ENCODE data around the gene LOXL1. TPM values are rescaled to one million over a fixed set of nuclear protein-coding genes. Genes with fewer than 3 reads are reported as not detected.

Gene LOXL1
- total RNA-seq, 1 donor from 2014 or later: 129 TPM

DNA sequence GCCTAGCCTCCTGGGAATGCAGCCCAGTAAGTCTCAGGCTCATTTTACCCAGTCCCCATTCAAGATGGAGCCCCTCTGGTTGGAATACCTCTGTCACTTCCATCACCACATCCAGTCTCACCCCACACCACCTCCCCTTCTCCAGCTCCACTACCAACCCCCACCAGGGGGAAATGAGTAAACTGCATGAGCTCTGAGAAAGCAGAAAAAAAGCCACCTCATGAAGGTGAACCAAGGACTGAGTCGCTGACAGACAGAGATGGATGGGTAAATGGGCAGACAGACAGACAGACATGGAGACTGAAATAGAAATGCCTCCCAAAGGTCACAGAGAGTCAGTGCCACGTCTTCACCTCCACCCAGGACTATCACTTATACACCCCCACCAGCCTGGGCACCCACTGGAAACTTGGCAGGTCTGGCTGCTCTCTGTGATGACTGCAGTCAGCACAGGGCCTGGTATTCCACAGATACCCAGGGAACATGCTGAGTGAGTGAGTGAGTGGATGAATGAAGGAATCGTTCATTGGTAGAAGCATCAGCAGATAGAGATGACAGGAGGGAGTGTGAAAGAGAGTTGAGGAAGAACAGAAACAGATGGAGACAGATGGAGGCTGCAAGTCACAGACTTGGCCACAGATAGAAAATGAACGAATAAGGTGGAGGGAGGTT, 4.9 kb upstream of the LOXL1 start:
- DNase-seq (ENCODE audit: low read depth): no peak

DNA sequence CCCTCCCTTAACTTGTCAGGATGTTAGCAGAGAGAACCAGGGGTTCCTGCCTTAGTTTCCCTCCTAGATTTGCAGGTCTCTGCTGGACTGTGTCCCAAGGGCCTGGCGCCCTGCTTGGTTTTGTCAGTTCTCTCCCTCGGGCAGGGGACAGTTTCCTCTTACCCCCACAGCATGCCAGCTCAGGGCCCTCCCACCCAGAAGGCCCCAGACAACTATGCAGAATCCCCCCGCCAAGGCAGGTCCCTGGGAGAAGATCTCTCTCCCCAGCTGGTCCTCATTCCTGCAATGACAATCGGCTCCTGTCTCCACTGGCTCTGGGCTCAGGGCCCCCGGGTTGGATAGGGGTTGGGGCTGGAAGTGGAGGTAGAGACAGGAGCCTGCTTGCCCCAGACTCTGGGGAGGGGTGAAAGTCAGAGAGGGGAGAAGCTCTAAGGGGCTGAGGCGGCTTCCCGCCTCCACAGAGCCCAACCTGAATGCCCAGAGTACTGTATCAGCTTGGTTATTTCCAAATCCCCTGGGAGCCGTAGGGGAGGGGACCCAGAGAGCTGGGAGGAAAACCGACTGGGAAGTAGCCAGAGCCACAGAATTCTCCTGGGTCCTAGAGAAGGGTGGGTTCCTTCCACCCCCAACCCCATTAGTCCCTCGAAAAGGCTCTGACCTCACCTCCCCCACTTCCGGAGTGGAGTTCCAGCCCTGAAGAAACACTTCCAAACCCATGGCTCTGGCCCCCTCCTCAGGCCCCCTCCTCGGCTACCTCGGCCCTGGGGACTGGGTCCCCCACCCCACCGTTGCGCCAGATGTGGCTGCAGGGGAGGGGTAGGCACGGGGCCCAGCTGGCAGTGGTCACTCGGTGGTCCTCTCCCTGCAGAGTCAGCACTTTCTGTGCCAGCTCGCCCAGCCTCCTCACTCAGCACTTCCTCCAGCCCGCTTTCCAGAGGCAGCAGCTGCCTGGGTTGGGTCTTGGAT, 3.8 kb upstream of the LOXL1 start:
- DNase-seq (ENCODE audit: low read depth): peak; percentile 80

DNA sequence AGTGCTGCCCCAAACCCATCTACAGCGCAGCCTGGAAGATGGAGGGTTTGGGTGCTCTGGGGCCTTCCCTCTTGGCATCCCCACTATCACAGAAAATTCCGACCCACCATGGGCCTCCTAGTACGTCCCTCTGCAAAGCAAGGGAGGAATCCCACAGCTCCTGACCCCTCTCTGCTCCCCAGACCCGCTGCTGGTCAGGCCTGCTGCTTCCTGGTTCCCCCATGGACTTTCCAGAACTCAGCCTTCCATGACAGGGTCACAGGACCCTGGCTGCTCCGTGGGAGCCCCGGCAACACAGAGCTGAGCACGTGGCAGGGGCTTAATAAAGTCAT, 3.1 kb upstream of the LOXL1 start:
- no peak for DNase-seq (ENCODE audit: low read depth)

GRCh38 chr15:73923488-73924164, 2.6 kb upstream of the LOXL1 start:
- DNase-seq (ENCODE audit: low read depth): no peak

- peak; percentile 83 for DNase-seq (ENCODE audit: low read depth)
Observed at GRCh38 chr15:73924171-73924921, 1.9 kb upstream of the LOXL1 start.

DNA sequence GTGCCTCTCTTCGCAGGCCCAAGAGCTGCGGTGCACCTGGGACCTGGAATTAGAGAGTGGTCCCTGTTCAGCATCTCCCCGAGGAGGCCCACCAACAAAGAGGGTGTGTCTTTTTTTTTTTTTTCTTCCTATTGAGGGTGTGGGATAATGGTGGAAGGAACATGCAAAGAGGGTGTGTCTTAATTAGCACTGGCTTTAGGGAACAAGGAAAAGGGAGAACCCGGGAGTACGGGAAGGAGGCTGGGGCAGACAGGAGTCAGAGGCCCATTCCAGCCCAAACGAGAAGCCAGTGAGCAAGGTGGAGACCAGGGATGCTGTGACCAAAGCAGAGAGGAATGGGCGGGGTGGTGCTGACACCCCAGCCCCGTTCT, 429 bp upstream of the LOXL1 start:
- DNase-seq (ENCODE audit: low read depth): no peak

- DNase-seq (ENCODE audit: low read depth): peak; percentile 77
Observed at GRCh38 chr15:73927003-73927475, 777 bp downstream of the LOXL1 start.

DNA sequence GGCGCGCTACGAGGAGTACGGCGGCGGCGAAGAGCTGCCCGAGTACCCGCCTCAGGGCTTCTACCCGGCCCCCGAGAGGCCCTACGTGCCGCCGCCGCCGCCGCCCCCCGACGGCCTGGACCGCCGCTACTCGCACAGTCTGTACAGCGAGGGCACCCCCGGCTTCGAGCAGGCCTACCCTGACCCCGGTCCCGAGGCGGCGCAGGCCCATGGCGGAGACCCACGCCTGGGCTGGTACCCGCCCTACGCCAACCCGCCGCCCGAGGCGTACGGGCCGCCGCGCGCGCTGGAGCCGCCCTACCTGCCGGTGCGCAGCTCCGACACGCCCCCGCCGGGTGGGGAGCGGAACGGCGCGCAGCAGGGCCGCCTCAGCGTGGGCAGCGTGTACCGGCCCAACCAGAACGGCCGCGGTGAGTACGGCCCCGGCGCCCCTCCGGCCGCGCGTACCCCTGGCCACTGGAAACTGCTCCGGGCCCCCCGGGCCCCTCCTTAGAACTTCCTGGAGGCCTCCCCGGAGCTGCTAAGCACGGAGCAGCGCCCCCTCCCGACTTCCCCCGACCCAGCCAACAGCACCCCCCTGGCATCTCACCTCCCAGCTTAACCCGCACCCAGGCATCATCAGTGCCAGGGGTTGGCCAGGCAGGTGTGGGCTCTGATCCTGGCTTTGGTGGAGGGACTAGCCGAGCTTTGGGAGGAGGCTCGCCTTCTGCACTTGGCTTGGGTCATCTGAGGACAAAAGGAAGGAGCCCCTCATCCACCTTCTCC, 1.4 kb downstream of the LOXL1 start:
- DNase-seq (ENCODE audit: low read depth): peak; percentile 65

GRCh38 chr15:73928241-73928579, 1.9 kb downstream of the LOXL1 start:
- peak; percentile 28 for DNase-seq (ENCODE audit: low read depth)

DNA sequence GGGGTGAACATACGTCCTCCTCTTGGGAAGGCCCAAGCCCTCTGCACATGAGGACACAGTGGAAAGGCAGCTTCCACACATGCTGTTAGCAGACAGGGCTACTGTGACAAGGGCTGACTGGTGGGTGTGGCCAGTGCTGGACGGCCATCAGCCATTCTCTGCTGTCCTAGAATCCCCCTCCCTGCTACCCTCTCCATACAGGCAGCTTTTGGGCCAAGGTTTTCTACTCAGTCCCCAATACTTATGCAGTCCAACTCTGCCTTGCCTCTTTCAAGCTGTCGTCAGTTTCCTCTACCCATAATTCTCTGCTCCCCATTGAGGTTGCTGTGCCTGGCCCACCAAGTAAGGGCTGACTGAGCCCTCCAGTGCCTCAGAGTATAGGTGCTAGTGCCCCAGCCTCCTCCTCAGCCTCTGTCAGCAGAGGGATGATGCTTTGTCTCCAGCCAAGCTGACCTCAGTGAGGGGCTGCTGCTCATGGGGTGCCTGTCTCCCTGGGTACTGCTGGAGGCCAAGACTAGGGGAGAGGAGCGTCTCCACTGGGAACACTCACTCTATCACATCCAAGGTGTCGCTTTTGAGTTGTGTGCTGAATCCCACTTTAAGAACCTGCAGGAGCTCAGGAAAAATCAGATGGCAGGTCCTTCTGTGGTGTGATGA, 2.8 kb downstream of the LOXL1 start:
- DNase-seq (ENCODE audit: low read depth): peak; percentile 50

- DNase-seq (ENCODE audit: low read depth): peak; percentile 76
Observed at GRCh38 chr15:73930371-73930770, 4.1 kb downstream of the LOXL1 start.

DNA sequence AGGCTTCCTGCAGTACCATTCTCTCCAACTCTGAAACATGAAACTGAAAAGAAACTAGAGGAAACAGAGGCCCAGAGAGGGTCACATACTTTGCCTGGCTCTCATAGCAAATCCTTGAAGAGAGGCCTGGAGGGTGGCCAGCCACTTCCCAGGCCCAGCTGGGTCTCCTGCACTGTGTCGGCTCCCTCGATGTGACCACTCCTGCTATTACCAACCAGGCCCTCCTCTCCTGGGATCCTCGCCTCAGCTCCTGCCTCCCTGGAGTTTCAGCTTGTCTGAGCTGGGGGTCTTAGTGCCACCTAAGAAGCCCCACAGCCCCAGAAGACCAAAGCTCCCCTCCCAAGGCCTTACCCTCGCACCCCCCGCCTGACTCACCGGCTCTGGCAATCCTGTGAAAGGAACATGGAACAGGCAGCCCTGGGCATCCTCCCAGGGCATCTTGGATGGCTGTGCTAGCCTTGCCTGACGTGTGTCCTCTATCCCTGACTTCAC, 4.6 kb downstream of the LOXL1 start:
- DNase-seq (ENCODE audit: low read depth): peak; percentile 53

DNA sequence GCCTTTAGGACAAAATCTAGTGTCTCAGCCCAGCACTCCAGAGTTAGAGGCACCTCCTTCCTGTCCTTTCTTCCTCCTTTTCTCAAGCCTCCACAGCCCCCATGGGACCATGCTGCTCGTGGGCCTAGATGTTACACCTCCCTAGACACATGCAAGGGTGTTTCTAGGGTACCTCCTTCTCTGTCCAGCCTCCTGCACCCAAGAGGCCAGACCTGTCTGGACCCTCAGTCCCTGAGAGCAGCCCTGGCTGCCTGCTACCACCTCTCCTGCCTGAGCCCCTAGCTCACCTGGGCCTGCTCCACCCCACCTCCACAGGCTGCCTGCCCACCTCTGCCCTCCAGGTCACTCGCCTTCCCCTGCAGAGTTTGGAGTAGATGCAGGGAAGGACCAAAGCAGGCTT, 5.2 kb downstream of the LOXL1 start:
- DNase-seq (ENCODE audit: low read depth): no peak

DNA sequence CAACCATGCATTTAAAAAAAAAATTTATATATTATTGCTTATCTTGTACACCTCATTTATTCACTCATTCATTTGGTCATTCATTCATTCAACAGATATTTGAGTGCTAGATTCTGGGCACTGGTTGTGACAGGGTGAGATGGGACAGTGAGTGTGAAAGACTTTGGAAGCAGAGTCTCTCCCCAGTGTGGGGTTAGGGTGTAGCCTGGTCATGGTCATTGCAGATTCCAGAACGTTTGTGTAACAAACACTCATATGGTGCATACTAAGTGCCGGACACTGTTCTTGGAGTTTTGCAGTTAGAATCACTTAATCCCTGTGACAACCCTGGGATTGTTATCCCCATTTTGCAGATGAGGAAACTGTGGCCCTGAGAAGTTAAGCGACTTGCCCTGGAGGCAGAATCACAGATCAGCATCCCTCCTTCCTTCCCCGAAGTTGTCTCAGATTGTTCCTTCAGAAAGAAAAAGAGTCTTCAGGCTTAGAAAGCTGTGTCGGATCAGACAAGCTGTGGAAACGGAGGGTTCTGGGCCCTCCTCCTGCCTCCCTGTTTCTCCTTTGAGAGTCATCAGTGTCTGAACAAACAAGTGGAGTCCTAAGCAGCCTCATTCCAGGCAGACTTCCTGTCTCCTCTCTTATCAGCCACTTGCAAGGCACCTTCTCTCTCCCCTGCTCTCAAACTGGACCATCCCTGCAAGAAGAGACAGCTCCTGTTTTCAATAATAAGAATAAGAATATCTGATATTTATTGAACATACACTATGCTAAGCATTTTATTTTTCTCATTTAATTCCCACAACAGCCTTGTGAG, 6.3 kb downstream of the LOXL1 start:
- no peak for DNase-seq (ENCODE audit: low read depth)

GRCh38 chr15:73934281-73934680, 8.0 kb downstream of the LOXL1 start:
- no peak for DNase-seq (ENCODE audit: low read depth)

- peak; percentile 46 for DNase-seq (ENCODE audit: low read depth)
Observed at GRCh38 chr15:73935547-73935946, 9.3 kb downstream of the LOXL1 start.

DNA sequence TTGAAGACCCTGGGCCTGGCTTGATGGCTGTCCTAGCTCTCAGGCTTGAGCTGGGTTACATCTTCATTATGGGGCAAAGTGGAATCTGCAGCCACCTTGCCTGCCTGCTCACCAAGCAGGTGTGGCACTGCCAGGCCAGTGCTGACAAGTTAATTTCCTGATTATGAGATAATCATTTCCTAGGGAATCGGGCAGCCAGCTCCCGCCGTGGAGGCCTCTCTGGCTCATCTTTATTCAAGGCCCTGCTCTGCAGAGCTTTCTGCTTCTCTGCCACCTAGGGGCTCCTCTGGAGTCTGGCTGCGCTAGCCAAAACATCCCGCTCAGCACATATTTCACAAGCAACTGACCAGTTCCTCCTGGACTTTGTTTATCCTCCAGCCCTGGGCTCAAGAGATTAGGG, 9.9 kb downstream of the LOXL1 start:
- no peak for DNase-seq (ENCODE audit: low read depth)

DNA sequence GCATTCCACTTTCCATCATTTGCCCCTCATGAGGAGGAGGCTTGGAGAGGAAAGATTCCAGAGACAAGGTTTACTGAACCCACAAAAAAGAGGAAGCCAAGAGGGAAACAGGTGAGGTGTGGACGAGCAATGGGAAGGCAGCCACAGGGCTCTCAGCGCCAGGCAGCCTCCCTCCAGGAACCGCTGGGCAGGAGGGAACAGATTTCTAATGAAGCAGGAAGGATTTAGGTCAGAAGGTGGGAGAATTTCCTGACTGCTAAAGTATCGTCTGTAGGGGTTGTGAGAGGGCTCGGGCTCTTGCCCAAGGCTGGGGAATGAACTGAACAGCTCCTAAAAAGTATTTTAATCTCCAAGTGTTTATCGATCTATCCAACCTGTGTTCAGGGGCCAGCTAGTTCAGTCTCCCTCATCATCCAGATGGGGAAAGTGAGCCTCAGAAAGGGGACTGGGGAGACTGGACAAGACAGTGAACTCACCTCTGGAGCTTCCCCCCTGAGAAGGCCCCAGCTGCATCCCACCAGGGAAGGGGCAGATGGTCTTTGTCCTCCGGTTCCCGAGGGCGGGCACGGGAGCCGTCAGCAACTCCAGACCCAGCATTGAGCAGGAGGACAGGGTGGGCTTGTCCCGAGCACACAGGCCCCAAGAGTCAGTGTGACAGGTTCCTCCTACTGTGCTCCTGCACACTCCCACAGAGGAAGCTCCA, 10.5 kb downstream of the LOXL1 start:
- DNase-seq (ENCODE audit: low read depth): no peak

Data from myocyte (in vitro differentiated cells).